Endothelial cell of umbilical vein (primary cell): ENCODE results near the gene HNRNPA2B1.

Source experiments
- CTCF ChIP-seq, 2 donors: IDR thresholded peaks; 1 replicate in 1 of 2; 2 replicates in 1 of 2; pipeline ENCODE4 v1.5.1; 2011; ENCODE audit warnings: low read length in 2 of 2, mild to moderate bottlenecking in 2 of 2, moderate library complexity in 2 of 2, control low read depth in 1 of 2, inconsistent platforms in 1 of 2, low read depth in 1 of 2; ENCODE audit not compliant: insufficient read depth in 1 of 2; ENCODE audit errors: extremely low read depth in 1 of 2
- POLR2AphosphoS5 ChIP-seq: IDR thresholded peaks from 2 replicates; pipeline ENCODE4 v1.6.1; 2012; ENCODE audit warnings: low read depth, mild to moderate bottlenecking, control low read depth, low read length, moderate library complexity; ENCODE audit not compliant: insufficient read depth

DNA sequence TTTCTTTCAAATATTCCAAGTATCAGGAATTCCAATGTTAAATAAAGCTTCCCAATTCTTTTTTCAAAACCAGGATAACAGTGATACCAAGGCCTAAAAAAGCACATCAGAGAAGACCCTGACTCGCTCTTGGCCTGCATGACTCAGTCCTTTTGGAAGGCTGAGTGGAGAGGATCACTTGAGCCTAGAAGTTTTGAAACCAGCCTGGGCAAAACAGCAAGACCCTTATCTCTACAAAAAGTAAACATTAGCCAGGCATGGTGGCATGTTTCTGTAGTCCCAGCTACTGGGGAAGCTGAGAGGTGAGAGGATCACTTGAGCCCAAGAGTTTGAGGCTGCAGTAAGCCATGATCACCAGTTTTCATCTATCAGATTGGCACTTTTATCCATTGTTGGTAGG, 29.9 kb downstream of the HNRNPA2B1 start:
- TF ChIP-seq POLR2AphosphoS5 (no peak), CTCF (IDR thresholded peaks at IDR 0.05; ENCODE audit: extremely low read depth in 1 of 2, insufficient read depth in 1 of 2, low read depth in 1 of 2, low read length in 2 of 2) (no peak)
